SH-SY5Y (cell line): Measurements from ENCODE around the gene MLC1.

ENCODE experiments used
- GATA2 ChIP-seq: IDR thresholded peaks from 2 replicates; pipeline ENCODE4 v1.6.1; 2011; ENCODE audit warnings: mild to moderate bottlenecking, low read depth, low read length
- GATA3 ChIP-seq: IDR thresholded peaks from 2 replicates; pipeline ENCODE4 v1.6.1; 2011; ENCODE audit warnings: low read depth, mild to moderate bottlenecking, low read length, moderate library complexity

GRCh38 chr22:50035976-50036724 is 49.1 kb downstream of the MLC1 start:
- no peak for TF ChIP-seq GATA3
- no peak for TF ChIP-seq GATA2
